Measurements from ENCODE around the gene PLA1A. TPM values are rescaled to one million over a fixed set of nuclear protein-coding genes. Genes with fewer than 3 reads are reported as not detected.
A peak's percentile ranks its signal among the peaks of the same experiment; 100 is the strongest.

Gene PLA1A
- total RNA-seq, 1 donor = not detected

GRCh38 chr3:119641416-119641815 is 43.7 kb downstream of the PLA1A start:
- no peak for TF ChIP-seq CTCF (IDR thresholded peaks at IDR 0.05; ENCODE audit: insufficient read depth, low read depth, low read length)
- no peak overlapping the region for H3K4me3 ChIP-seq (ENCODE audit: low read depth, low read length)
- DNase-seq (ENCODE audit: low read depth) = no peak

- DNase-seq (ENCODE audit: low read depth) = peak; percentile 45
- TF ChIP-seq CTCF (IDR thresholded peaks at IDR 0.05; ENCODE audit: insufficient read depth, low read depth, low read length) = no peak
- no peak overlapping the region for H3K4me3 ChIP-seq (ENCODE audit: low read depth, low read length)
Measured at GRCh38 chr3:119642746-119643473, 45.2 kb downstream of the PLA1A start.

- H3K4me3 ChIP-seq (ENCODE audit: low read depth, low read length) = no peak overlapping the region
- DNase-seq (ENCODE audit: low read depth) = peak; percentile 71
- TF ChIP-seq CTCF (IDR thresholded peaks at IDR 0.05; ENCODE audit: insufficient read depth, low read depth, low read length) = no peak
Measured at GRCh38 chr3:119643528-119643927, 45.8 kb downstream of the PLA1A start.

GRCh38 chr3:119644481-119644880 is 46.8 kb downstream of the PLA1A start:
- H3K4me3 ChIP-seq (ENCODE audit: low read depth, low read length) = no peak overlapping the region
- DNase-seq (ENCODE audit: low read depth) = no peak
- TF ChIP-seq CTCF (IDR thresholded peaks at IDR 0.05; ENCODE audit: insufficient read depth, low read depth, low read length) = no peak

- DNase-seq (ENCODE audit: low read depth) = no peak
- no peak for TF ChIP-seq CTCF (IDR thresholded peaks at IDR 0.05; ENCODE audit: insufficient read depth, low read depth, low read length)
- H3K4me3 ChIP-seq (ENCODE audit: low read depth, low read length) = no peak overlapping the region
Measured at GRCh38 chr3:119645813-119646212, 48.1 kb downstream of the PLA1A start.

- no peak for DNase-seq (ENCODE audit: low read depth)
- no peak for TF ChIP-seq CTCF (IDR thresholded peaks at IDR 0.05; ENCODE audit: insufficient read depth, low read depth, low read length)
- no peak overlapping the region for H3K4me3 ChIP-seq (ENCODE audit: low read depth, low read length)
Measured at GRCh38 chr3:119647171-119647570, 49.5 kb downstream of the PLA1A start.

Measured in fibroblast of villous mesenchyme (primary cell).